GM12878 (cell line): Measurements from ENCODE around the gene COL9A2. TPM values are rescaled to one million over a fixed set of nuclear protein-coding genes. Genes with fewer than 3 reads are reported as not detected.

Experiments
- ATAC-seq: fragments of 200-7000 bp; cut with Tn5 transposase; 3 replicates; pipeline ENCODE4 v1.9.1; 2020; ENCODE audit warnings: mild to moderate bottlenecking, moderate library complexity
- BruUV-seq: library from RNA; stranded (reverse); fragments of 400-500 nt; replicated peaks from 2 replicates; lab custom pipeline; 2021; lab: Mats Ljungman, UMichigan
- CTCF ChIA-PET: fragments of 300-600 bp; sonication (Branson Sonifier 250); formaldehyde crosslinking; extraction: SDS; loops from one replicate; lab custom pipeline; 2021; ENCODE audit warnings: inconsistent platforms; lab: Yijun Ruan, JAX
- POLR2A ChIA-PET: fragments of 350-600 bp; formaldehyde crosslinking; extraction: SDS; loops from one replicate; lab custom pipeline; 2021; ENCODE audit warnings: inconsistent platforms; lab: Charles Lee
- RAD21 ChIA-PET: fragments of 300-600 bp; sonication (Branson Sonifier 250); formaldehyde crosslinking; loops from one replicate; lab custom pipeline; 2023; ENCODE audit warnings: antibody characterized with exemption; ENCODE audit not compliant: unreplicated experiment; lab: Charles Lee
- SMC1A ChIA-PET: fragments of 300-600 bp; sonication (Branson Sonifier 250); formaldehyde crosslinking; loops from one replicate; lab custom pipeline; 2023; ENCODE audit not compliant: unreplicated experiment, uncharacterized antibody; lab: Charles Lee
- DNase-seq: peaks from one replicate; pipeline ENCODE4 v3.0.0-alpha.2; 2011; ENCODE audit warnings: low read depth, low spot score
- FAIRE-seq: peaks from 3 replicates; lab custom pipeline; 2011; peaks lifted over from hg19 to GRCh38; lab: Jason Lieb, UNC
- H2AFZ ChIP-seq: 2 replicates; pipeline ENCODE4 v1.6.0; 2011; ENCODE audit warnings: low read depth, low read length, control low read depth; ENCODE audit not compliant: control insufficient read depth
- H3K27ac ChIP-seq: 2 replicates; pipeline ENCODE4 v1.5.1; 2011; ENCODE audit warnings: control low read depth; ENCODE audit not compliant: control insufficient read depth, insufficient read depth
- H3K27me3 ChIP-seq, 2 experiments: replicated peaks in 1 of 2; 2 replicates each; pipeline versions ENCODE4 v1.6.0 to v1.6.1; 2011; ENCODE audit warnings: low read length in 1 of 2; ENCODE audit not compliant: control insufficient read depth in 2 of 2, insufficient read depth in 2 of 2
- H3K36me3 ChIP-seq, 2 experiments: 2 replicates each; pipeline ENCODE4 v1.5.1; 2011; ENCODE audit warnings: low read length in 1 of 2; ENCODE audit not compliant: control insufficient read depth in 2 of 2, insufficient read depth in 2 of 2
- H3K4me1 ChIP-seq: 2 replicates; pipeline ENCODE4 v1.6.1; 2011; ENCODE audit warnings: mild to moderate bottlenecking, low read length, moderate library complexity, mixed read lengths; ENCODE audit not compliant: control insufficient read depth, insufficient read depth
- H3K4me2 ChIP-seq: 2 replicates; pipeline ENCODE4 v1.6.0; 2011; ENCODE audit warnings: control low read depth; ENCODE audit not compliant: control insufficient read depth, insufficient read depth
- H3K4me3 ChIP-seq: fragments of 200-600 bp; sonication (generic); 2 replicates; pipeline ENCODE4 v1.5.1; 2016
- H3K79me2 ChIP-seq: 2 replicates; pipeline ENCODE4 v1.6.0; 2011; ENCODE audit warnings: low read length; ENCODE audit not compliant: control insufficient read depth, insufficient read depth
- H3K9ac ChIP-seq: 2 replicates; pipeline ENCODE4 v1.8.0; 2011; ENCODE audit warnings: low read length, control low read depth, mixed read lengths; ENCODE audit not compliant: control insufficient read depth, insufficient read depth
- H3K9me3 ChIP-seq: replicated peaks from 3 replicates; pipeline ENCODE4 v1.5.1; 2011; ENCODE audit warnings: mild to moderate bottlenecking, low read length; ENCODE audit not compliant: control insufficient read depth, insufficient read depth
- H4K20me1 ChIP-seq: 2 replicates; pipeline ENCODE4 v1.6.0; 2011; ENCODE audit not compliant: control insufficient read depth, insufficient read depth
- CBFB ChIP-seq: IDR thresholded peaks from 2 replicates; pipeline ENCODE4 v1.6.1; 2016; ENCODE audit warnings: antibody characterized with exemption, low read depth
- CREB1 ChIP-seq: IDR thresholded peaks from 2 replicates; pipeline ENCODE4 v1.6.1; 2012; ENCODE audit warnings: low read depth, mild to moderate bottlenecking, inconsistent platforms
- EGR1 ChIP-seq, 2 experiments: IDR thresholded peaks; 1 replicate in 1 of 2; 2 replicates in 1 of 2; pipeline ENCODE4 v1.6.1; 2011 to 2012; ENCODE audit warnings: low read depth in 2 of 2, low read length in 2 of 2, borderline replicate concordance in 1 of 2, mild to moderate bottlenecking in 1 of 2, moderate library complexity in 1 of 2
- GABPA ChIP-seq: IDR thresholded peaks from 2 replicates; pipeline ENCODE4 v1.6.1; 2014; ENCODE audit warnings: antibody characterized with exemption, low read depth, mild to moderate bottlenecking, inconsistent platforms
- GATAD2B ChIP-seq: fragments of 450-650 bp; conservative IDR thresholded peaks from 2 replicates; pipeline ENCODE4 v1.6.1; 2017; ENCODE audit warnings: low read depth, mild to moderate bottlenecking, moderate library complexity
- HDGF ChIP-seq: fragments of 450-650 bp; IDR thresholded peaks from 2 replicates; pipeline ENCODE4 v1.6.1; 2016; ENCODE audit warnings: antibody characterized with exemption
- IKZF2 ChIP-seq, 2 experiments: fragments of 450-650 bp; IDR thresholded peaks; 2 replicates each; pipeline ENCODE4 v1.6.1; 2017; ENCODE audit warnings: mild to moderate bottlenecking in 2 of 2, moderate library complexity in 2 of 2
- MXI1 ChIP-seq: fragments of 150-350 bp; IDR thresholded peaks from 2 replicates; pipeline ENCODE4 v1.6.1; 2011; ENCODE audit warnings: low read depth, mild to moderate bottlenecking, inconsistent platforms, low read length, improper control_type of control experiment
- NBN ChIP-seq: fragments of 450-650 bp; IDR thresholded peaks from 2 replicates; pipeline ENCODE4 v1.6.1; 2016
- POLR2AphosphoS5 ChIP-seq: IDR thresholded peaks from 2 replicates; pipeline ENCODE4 v1.6.1; 2011; ENCODE audit warnings: mild to moderate bottlenecking, low read length, inconsistent platforms
- RAD21 ChIP-seq: IDR thresholded peaks from 2 replicates; pipeline ENCODE4 v1.6.1; 2011; ENCODE audit warnings: mild to moderate bottlenecking, low read depth, low read length, moderate library complexity; ENCODE audit not compliant: insufficient read depth
- SIX5 ChIP-seq: IDR thresholded peaks from 2 replicates; pipeline ENCODE4 v1.6.1; 2011; ENCODE audit warnings: mild to moderate bottlenecking, low read depth, low read length, moderate library complexity; ENCODE audit not compliant: severe bottlenecking
- SMC3 ChIP-seq: IDR thresholded peaks from 2 replicates; pipeline ENCODE4 v1.6.1; 2011; ENCODE audit warnings: low read length, improper control_type of control experiment, borderline replicate concordance
- TBL1XR1 ChIP-seq: IDR thresholded peaks from 2 replicates; pipeline ENCODE4 v1.6.1; 2012; ENCODE audit warnings: low read depth, low read length, improper control_type of control experiment
- WGBS: methylation state at CpG from one replicate; pipeline ENCODE4 v1.1.6; 2016; ENCODE audit warnings: low lambda C conversion rate; ENCODE audit not compliant: insufficient replicate concordance, insufficient coverage; ENCODE audit errors: missing lambda C conversion rate; 5-methylcytosine and 5-hydroxymethylcytosine counted together
- in situ Hi-C: fragments of 300-500 bp; cut with MboI; formaldehyde crosslinking; loops from 9 replicates; pipeline ENCODE4 v1.14.3; 2018; ENCODE audit warnings: mixed read lengths
- intact Hi-C: fragments of 100-400 bp; cut with micrococcal nuclease; formaldehyde crosslinking; loops from one replicate; pipeline ENCODE4 v1.14.2; 2022; ENCODE audit not compliant: unreplicated experiment
- polyA plus RNA-seq, 11 experiments: library from polyadenylated mRNA; depleted of rRNA in 4 of 11; unstranded in 6 of 11; stranded (reverse) in 5 of 11; fragments of >200 nt; fragmentation: Nextera tagmentation in 4 of 11; fragmentation: Illumina TruSeq in 1 of 11; extraction: Ambion mirVana in 4 of 11; extraction: Trizol in 1 of 11; gene quantifications; 1 replicate in 1 of 11; 2 replicates in 10 of 11; pipeline versions ENCODE4 v1.2.1 to v1.2.3, GENCODE V29; 2011 to 2016; ENCODE audit warnings: inconsistent platforms in 2 of 11, missing spikeins in 2 of 11, low read depth in 1 of 11
- total RNA-seq, 4 experiments: library from RNA; depleted of rRNA in 3 of 4; stranded (reverse); fragments of >200 nt in 3 of 4; fragmentation: Illumina TruSeq in 1 of 4; extraction: Trizol in 1 of 4; gene quantifications; 2 replicates each; pipeline versions ENCODE4 v1.2.1 to v1.2.3, GENCODE V29; 2013 to 2021
- TF ChIP-seq, protein P1 (sequence below): fragments of 450-650 bp; formaldehyde crosslinking; IDR thresholded peaks from 2 replicates; pipeline ENCODE4 v1.4.0; 2022; ENCODE audit warnings: mild to moderate bottlenecking, moderate library complexity
- TF ChIP-seq, protein P2 (sequence below): fragments of 450-650 bp; IDR thresholded peaks from 2 replicates; pipeline ENCODE4 v1.6.1; 2016; ENCODE audit warnings: mild to moderate bottlenecking, moderate library complexity, borderline replicate concordance

Gene COL9A2
- total and polyA plus RNA-seq, 10 of the 15 experiments (the other 5 are each of a cell fraction or from before 2014, with no cell fraction given), result 3.1 to 63.3 (median 22.4) TPM

DNA sequence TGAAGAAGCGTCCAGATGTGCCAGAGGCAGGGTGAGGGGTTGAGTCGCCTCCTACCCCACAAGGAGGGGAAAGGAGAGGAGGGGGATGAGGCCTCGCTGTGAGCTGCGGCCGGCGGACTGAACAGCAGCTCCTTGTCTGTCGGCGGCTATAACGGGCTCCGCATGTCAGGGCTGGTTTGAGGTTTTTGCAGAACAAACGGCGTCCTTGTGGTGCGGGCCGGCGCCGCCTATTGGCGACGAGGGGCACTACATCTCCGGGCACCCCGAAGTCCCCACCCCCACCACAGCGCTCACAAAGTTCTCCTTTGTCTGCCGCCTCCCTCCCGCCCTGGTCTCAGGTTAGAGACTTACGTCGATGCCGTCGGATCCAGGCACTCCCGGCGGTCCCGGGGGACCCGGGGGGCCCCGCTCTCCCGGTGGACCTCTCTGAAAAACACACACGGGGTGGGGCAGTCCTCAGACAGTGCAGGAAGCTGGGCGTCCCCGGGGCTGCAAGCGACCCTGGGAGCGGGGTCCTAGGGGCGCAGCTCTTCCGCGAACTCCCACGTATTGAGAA lies 1.8 kb downstream of the COL9A2 start:
- ATAC-seq (peak; percentile 72), FAIRE-seq (peak; percentile 90), DNase-seq (peak; percentile 53)
- intact Hi-C loops (loop anchor here (1.0 to 2.0 kb wide), 2 partner anchors 57 to 163 kb away; partner anchors contain the start of gene ZMPSTE24), in situ Hi-C loops (no loop called here)
- peak overlapping the region; percentile 90 for H2AFZ ChIP-seq
- H3K9me3 ChIP-seq, result no peaks in the 10 kb centered on the region
- H3K79me2 ChIP-seq, result peaks cover 5% of the 10 kb centered on the region
- H3K9ac ChIP-seq, result peak overlapping the region; percentile 54
- peak overlapping the region; percentile 70 for H3K4me3 ChIP-seq
- H3K4me1 ChIP-seq, result peaks cover 41% of the 10 kb centered on the region
- H3K36me3 ChIP-seq, result no peaks in the 10 kb centered on the region; a peak in 1 of 4 replicates
- peak overlapping the region; percentile 59 for H3K27ac ChIP-seq
- BruUV-seq, result no TSS peak
- ChIA-PET POLR2A (interaction anchor here (0.5 to 4.2 kb wide), 20 partner anchors 23 to 251 kb away, joined by 3 to 21 read pairs (median 4); partner anchors contain the start of gene SMAP2), RAD21 (interaction anchor here (0.6 to 6.0 kb wide), 26 partner anchors 22 to 276 kb away, joined by 3 to 81 read pairs (median 6); partner anchors contain the start of genes RLF, SMAP2 and ZMPSTE24), SMC1A (interaction anchor here (0.6 to 9.0 kb wide), 35 partner anchors 9 to 231 kb away, joined by 3 to 84 read pairs (median 4); partner anchors contain the start of gene SMAP2), CTCF (interaction anchor here (0.6 to 10.0 kb wide), 52 partner anchors 22 to 276 kb away, joined by 3 to 170 read pairs (median 5); partner anchors contain the start of genes SMAP2, ZMPSTE24 and ZNF684)
- peak overlapping the region; percentile 93 for H3K4me2 ChIP-seq
- 2% methylated on average over 41 of the region's 42 CpGs for WGBS
- no peaks in the 10 kb centered on the region for H4K20me1 ChIP-seq
- H3K27me3 ChIP-seq, result peaks cover 4 to 9% of the 10 kb centered on the region in 2 experiments; a peak in 3 of 4 replicates
- TF ChIP-seq, protein P1, sequence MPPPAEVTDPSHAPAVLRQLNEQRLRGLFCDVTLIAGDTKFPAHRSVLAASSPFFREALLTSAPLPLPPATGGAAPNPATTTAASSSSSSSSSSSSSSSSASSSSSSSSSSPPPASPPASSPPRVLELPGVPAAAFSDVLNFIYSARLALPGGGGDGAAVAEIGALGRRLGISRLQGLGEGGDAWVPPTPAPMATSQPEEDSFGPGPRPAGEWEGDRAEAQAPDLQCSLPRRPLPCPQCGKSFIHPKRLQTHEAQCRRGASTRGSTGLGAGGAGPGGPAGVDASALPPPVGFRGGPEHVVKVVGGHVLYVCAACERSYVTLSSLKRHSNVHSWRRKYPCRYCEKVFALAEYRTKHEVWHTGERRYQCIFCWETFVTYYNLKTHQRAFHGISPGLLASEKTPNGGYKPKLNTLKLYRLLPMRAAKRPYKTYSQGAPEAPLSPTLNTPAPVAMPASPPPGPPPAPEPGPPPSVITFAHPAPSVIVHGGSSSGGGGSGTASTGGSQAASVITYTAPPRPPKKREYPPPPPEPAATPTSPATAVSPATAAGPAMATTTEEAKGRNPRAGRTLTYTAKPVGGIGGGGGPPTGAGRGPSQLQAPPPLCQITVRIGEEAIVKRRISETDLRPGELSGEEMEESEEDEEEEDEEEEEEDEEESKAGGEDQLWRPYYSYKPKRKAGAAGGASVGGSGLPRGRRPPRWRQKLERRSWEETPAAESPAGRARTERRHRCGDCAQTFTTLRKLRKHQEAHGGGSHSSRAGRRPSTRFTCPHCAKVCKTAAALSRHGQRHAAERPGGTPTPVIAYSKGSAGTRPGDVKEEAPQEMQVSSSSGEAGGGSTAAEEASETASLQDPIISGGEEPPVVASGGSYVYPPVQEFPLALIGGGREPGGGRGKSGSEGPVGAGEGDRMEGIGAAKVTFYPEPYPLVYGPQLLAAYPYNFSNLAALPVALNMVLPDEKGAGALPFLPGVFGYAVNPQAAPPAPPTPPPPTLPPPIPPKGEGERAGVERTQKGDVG, result no peak
- TF ChIP-seq GATAD2B (peak; percentile 15; the same call in 1 of the 2 replicates), NBN (peak; percentile 80), MXI1 (0 out of 2 replicates have a peak, but pooled peaks have one; percentile 43), HDGF (peak; percentile 32; the same call in 1 of the 2 replicates), SIX5 (no peak), IKZF2 (IDR thresholded peaks at IDR 0.05) (0 out of 4 replicates have a peak, but pooled peaks of 1 of the 2 experiments have one; percentile 19), GABPA (no peak), TBL1XR1 (peak; percentile 40; the same call in 1 of the 2 replicates), CBFB (peak; percentile 90), RAD21 (peak; percentile 69), POLR2AphosphoS5 (peak; percentile 60), SMC3 (peak; percentile 74), CREB1 (peak; percentile 73; the same call in 1 of the 2 replicates), EGR1 (IDR thresholded peaks at IDR 0.05; ENCODE audit: borderline replicate concordance in 1 of 2, low read depth in 2 of 2, low read length in 2 of 2) (0 out of 3 replicates have a peak, but pooled peaks of 1 of the 2 experiments have one; percentile 29)
- TF ChIP-seq, protein P2, sequence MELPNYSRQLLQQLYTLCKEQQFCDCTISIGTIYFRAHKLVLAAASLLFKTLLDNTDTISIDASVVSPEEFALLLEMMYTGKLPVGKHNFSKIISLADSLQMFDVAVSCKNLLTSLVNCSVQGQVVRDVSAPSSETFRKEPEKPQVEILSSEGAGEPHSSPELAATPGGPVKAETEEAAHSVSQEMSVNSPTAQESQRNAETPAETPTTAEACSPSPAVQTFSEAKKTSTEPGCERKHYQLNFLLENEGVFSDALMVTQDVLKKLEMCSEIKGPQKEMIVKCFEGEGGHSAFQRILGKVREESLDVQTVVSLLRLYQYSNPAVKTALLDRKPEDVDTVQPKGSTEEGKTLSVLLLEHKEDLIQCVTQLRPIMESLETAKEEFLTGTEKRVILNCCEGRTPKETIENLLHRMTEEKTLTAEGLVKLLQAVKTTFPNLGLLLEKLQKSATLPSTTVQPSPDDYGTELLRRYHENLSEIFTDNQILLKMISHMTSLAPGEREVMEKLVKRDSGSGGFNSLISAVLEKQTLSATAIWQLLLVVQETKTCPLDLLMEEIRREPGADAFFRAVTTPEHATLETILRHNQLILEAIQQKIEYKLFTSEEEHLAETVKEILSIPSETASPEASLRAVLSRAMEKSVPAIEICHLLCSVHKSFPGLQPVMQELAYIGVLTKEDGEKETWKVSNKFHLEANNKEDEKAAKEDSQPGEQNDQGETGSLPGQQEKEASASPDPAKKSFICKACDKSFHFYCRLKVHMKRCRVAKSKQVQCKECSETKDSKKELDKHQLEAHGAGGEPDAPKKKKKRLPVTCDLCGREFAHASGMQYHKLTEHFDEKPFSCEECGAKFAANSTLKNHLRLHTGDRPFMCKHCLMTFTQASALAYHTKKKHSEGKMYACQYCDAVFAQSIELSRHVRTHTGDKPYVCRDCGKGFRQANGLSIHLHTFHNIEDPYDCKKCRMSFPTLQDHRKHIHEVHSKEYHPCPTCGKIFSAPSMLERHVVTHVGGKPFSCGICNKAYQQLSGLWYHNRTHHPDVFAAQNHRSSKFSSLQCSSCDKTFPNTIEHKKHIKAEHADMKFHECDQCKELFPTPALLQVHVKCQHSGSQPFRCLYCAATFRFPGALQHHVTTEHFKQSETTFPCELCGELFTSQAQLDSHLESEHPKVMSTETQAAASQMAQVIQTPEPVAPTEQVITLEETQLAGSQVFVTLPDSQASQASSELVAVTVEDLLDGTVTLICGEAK, result no peak
